CD4-positive, alpha-beta T cell treated with Interleukin-10 for 1 hour (primary cell): ENCODE measurements around the gene RAB17.

Experiments
- DNase-seq: peaks from one replicate; pipeline ENCODE4 v3.0.0-alpha.2; 2020

The RAB17 gene

DNA sequence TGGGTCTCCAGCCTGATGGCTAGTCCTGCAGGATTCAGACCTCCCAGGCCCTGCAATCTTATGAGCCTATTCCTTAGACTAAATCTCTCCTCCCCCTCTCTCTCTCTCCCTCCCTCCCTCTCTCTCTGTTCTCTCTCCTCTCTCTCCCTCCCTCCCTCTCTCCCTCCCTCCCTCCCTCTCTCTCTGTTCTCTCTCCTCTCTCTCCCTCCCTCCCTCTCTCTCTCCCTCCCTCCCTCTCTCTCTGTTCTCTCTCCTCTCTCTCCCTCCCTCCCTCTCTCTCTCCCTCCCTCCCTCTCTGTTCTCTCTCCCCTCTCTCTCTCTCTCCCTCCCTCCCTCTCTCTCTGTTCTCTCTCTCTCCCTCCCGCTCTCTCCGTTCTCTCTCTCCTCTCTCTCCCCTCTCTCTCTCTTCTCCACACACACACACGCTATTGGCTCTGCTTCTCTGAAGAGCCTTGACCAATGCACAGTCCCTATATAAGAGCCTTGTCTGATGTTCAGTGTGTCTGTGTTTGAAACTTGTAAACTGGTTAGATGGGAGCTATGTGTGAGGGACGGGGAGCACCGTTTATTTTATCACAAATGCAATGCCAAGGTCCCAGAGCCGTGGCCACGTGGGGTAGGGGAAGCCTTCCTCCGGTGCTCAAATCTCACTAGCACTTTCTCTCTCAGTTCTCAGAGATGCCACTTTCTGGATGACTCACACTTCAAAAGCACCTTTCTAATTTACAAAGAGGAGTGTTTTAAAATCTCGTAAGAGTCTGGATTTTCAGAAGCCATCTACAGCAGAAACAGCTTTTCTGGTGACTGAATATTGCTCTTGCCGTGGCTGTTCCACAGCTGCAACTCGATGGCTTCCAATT is 33.5 kb downstream of the RAB17 start:
- DNase-seq = peak; percentile 1

DNA sequence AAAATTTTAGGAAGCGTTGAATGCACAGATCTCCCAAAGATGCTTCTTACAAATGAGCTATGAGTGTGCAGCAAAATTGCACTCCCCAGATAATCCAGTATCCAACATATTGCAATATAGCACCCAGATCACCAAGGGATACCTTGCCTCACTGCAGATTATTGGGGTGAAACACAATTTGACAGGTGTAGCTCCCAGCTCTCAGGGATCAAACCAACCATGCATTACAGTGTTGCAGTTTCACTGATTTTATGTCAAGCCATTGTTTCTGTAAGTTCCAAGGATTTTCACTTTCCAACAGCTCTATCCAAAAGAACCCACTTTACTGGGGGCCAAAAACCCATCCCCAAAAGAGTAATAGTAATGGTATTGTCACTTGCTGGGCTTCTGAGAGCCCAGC is 35.0 kb downstream of the RAB17 start:
- DNase-seq = no peak

DNA sequence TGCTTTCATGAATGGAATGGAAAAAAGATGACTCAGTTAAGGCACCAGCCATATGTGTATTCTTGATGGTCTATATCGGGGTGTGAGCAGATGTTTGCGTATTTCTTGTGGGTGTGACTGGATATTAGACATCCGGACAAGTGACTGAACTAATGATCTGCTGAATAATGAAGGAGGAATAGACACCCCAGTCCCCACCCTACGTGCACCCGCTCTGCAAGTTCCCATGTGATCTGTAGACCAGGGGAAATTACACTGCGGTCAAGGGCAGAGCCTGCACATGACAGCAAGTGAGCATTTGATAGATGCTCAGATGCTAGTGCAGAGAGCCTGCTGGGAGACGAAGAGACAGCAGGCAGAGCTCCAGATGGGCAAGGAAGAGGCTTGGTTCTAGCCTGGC is 36.6 kb downstream of the RAB17 start:
- no peak for DNase-seq

DNA sequence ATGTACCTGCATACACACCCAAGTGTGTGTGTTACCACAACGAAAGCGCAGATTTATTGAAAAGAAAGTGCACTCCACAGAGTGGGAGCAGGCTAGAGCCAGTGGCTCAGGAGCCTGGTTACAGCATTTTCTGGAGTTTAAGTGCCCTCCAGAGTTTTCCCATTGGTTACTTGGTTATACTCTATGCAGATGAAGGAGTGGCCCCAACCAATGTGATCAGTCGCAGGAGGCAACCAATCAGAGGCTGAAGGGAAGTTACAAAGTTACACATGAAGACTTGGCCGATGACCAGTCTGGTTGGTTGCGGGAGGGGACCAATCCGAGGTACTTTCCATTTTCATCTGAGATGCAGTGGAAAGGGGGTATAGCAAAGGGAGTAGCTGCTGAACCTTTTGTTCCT is 37.6 kb downstream of the RAB17 start:
- DNase-seq = no peak

DNA sequence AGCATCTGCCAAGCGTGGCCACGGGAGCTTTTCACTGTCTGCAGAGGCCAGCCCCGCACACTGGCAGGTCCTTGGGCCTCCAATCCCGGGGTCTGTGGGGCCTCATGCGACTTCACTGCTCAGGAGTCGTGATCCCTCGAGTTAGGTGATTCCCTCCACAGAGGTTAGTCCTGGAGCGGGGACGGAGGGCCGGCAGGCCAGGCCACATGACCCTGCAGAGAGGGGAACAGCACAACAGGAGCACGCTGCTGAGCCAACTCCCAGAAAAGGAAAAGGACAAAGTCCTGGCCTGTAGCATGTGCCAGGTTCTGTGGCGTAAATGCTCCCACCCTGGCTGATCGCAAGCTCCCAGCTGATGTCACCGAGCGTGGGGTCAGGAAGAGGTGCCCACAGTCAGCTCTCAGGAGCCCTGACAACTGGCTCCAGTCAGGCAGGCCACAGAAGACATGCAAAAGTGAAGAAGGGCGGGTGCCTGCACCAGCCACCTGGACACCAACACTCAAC is 39.4 kb downstream of the RAB17 start:
- no peak for DNase-seq

DNA sequence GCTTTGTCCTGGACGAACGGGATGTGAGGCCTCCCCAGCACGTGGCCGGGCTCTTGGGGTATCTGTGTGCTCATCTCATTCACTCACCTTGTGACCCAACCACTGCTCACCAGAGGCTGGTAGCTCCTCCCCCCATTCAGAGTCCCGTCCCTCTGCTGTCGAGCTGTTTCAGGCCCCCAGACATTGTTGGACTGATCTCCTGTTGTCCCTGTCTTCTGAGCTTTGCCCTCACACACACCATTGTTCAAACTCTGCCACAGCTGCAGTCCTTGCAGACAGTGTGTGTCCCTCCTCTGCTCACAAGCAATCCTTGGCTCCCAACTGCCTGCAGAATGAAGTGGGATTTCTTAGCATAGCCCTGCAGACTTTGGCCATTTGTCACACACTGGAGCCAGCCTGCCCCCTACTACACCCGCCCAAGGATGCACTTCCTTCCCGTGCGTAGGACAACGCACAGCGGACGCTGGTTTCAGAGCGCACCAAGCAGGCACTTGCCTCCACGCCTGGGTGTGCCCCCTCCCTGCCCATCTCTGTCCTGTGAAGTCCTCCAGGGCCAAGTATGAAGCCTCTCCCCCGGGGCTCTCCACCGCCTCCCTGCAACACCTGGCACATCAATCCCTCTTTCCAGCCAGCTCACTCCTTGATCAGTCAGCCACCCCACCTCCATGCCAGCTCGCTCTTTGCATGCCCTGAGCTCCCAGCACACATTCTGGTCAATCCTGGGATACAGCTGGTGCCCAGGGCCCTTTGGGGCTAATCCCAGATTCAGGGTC is 40.7 kb downstream of the RAB17 start:
- no peak for DNase-seq

DNA sequence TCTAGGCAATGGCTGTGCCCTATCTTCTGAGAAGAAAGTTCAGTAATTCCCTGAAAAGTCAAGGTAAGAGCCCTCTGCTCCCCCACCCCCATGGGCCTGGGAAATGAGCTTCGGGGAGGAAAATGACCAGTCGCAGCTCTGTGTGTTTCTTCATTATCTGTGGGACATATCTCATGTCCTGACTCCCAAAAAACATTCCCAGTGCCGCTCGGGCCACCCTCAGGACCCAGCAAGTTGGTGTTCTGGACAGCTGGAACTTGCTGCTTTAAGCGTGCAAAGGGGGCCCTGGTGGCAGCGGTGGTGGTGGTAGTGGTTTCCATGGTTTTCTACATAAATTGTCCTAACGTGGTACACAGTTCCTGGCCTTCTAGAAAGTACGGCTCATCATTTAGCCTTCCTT is 41.3 kb downstream of the RAB17 start:
- DNase-seq = no peak

DNA sequence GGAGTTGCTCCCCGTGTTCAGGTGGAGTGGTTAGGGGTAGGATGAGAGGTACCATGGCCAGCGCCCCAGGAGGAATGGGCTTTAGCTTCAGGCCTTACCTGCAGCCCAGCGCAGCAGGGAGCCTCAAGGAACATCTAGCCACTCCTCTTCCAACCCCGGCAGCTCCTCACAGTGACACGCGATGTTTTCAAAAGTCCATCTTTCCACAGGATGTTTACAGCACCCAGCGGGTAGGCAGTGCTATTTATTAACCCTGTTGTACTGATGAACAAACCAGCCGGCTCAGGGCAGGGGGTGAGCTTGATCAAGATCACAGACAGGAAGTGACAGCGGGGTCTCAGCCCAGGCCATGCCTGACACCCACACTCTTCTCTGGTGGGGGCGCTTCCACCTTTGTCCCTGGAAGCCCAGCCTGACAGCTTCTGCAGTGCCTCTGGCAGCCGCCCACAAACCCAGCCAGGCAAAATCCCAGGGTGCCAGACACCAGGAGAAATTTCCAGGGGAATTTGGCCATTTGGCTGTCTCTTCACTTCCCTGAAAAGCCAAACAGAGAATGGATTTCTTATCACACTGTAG is 42.6 kb downstream of the RAB17 start:
- no peak for DNase-seq

DNA sequence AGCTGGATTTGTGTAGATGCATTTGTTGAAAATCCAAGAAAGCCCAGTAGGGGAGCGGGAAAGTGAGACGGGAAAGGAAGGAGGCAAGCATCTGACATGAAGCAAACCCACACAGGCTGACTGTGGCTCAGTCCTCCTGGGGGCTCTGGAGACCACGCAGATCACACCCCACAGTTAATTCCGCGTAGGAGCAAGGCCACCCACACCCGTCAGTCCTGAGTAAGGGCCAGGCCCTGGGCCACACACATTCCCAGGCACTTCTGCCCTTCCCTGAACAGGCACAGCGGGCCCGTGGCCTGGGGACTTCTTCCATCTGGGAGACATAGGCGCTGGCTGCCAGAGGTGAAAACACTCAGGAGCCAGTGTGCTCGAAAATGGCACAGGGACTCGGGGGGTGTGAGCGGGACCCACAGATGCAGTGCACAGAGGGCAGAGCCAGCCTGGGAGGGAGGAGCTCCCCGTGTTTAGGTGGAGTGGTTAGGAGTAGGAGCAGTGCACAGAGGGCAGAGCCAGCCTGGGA is 43.6 kb downstream of the RAB17 start:
- DNase-seq = no peak

DNA sequence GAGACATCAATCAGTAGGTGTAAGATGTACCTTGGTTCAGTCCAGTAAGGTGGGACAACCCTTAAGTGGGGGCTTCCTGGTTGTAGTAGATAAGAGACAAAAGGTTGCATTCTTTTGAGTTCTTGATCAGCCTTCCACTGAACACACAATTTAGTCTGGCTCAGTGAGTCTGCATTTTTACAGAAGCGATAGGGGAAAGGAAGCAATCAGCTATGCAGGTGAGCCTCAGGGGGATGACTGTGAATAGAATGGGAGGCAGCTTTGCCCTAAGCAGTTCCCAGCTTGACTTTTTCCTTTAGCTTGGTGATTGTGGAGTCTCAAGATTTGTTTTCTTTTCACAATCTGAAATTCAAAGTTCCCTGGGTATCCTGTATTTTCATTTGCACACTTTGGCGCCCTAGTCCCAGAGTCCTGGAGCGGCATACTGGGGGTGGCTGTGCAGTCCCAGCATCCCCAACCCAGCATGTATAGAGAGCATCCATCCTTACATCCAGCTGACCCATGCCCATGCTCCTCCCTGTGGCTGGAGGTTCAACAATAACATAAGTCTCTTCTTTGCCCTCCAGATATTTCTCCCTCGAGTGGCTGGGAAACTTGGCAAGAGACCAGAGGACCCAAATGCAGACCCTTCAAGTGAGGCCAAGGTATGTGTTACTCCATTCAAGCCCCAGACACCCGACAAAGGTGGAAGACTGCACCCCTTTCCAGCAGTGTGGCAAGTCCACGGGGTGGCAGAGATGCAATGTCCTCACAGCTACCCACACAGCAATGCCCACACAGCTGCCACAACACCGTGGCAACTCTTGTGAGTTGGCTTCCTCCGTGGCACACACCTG is 44.3 kb downstream of the RAB17 start:
- DNase-seq = no peak

DNA sequence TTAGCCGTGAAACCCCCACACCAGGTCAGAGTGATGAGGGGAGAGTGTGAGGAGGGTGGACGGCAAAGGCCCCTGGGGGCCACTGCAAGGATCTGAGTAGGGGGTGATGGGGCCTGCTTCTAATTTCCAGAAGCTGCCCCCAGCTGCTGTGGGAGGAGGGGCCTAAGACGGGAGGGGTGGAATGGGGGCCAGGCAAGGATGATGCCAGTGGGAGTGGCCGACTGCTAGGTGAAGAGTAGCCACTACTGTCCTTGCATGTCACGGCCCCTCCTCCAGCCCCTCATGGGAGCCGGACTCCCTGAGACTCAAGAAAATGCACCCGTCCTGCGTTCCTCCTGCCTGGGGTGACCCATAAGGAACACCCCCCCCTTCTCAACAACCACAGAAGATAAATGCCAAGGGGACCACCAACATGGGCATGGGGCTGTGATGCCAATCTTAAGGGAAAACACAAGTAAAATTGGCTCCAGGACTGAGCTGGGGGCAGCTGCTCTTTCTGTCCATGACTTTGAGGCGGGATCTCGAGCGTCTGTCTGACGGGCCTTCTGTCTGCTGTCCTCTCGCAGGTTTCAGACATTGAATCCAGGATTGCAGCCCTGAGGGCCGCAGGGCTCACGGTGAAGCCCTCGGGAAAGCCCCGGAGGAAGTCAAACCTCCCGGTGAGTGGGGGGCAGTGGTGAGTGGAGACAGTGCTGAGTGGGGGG is 48.4 kb downstream of the RAB17 start:
- no peak for DNase-seq

DNA sequence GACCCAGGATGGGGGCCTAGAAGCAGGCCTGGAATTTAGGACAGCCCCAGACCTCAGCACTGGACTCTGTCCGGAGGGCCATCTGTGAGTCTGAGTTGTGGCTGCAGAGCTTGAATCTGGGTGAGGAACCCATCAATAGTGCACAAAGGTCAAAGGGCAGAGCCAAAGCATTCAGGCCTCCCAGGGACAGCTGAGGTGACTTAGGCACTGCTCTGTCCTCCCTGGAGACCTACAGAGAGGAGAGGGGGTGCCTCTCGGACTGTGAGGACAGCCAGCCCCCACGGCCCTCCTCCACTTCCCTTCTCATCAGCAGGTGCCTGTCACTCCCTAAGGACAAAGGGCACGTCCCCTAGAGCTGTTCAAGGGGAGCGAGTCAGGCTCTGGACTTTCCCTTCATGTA is 49.3 kb downstream of the RAB17 start:
- DNase-seq = no peak

DNA sequence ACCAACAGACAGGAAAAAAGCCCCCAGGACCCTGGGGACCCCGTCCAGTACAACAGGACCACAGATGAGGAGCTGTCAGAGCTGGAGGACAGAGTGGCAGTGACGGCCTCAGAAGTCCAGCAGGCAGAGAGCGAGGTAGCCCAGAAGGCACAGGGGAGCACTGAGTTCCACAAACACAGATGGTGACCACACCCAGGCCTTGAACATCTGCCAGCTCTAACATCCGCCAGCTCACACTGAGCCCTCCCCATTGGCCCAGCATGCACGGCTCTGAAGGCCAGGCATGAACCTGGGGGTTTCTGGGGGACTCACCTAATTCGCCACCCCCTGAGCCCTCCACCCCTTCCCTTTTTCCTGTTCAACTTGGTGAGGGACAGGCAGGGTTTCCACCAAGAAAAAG is 49.7 kb downstream of the RAB17 start:
- DNase-seq = no peak

DNA sequence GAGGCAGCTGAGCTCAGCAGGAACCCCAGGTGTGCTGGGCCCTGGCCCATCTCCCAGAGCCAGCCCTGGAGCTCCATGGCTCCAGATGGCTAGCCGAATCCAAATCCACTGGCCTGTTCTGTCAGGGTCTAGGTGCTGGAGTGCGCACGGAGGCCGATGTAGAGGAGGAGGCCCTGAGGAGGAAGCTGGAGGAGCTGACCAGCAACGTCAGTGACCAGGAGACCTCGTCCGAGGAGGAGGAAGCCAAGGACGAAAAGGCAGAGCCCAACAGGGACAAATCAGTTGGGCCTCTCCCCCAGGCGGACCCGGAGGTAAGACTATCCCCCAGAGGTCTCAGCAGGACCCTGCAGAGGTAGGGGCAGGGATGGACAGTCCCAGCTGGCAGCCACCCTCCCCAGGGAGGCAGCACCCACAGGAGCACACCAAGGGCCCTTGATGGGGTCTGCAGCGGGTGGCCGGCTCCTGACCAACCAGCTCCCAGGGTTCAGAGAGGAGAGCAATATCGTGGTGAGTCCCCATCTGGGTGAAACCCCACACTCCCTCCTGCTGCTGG is 50.2 kb downstream of the RAB17 start:
- no peak for DNase-seq

DNA sequence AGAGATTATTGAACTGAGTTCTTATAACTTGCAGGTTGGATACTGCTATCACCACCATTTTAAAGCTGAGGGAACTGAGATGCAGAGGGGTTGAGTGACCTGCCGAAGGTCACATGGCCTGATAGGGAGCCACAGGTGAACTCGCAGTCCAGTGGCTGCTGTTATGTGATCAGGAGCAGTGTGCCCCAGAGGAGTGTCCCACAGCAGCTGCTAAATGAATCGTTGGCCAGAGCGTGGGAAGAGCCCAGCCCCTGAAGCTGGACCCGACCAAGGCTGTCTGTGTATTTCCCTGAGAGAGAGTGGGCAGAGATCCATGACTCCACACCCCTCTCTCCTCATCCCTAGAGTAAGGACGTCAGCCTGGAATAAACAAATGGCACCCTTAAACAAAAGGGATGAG is 50.9 kb downstream of the RAB17 start:
- no peak for DNase-seq

DNA sequence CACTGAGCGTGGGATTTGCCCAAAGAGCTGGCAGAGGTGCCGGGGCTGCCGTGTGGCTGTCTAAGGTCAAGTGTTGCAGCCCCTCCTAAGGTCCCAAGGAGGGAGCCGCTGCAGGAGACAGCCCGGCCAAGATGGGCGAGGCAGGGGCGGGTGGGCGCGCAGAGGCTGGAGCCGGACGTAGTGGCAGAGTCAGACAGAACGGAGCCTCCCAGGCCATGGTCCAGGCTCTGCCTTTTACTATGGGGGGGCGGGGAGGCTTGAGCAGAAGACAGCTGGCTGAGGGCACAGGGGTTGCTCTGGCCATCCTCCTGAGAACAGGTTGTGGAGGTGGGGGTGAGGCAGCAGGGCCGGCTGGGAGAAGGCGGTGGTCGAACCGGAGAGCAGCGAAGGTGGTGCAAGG is 51.6 kb downstream of the RAB17 start:
- DNase-seq = no peak

DNA sequence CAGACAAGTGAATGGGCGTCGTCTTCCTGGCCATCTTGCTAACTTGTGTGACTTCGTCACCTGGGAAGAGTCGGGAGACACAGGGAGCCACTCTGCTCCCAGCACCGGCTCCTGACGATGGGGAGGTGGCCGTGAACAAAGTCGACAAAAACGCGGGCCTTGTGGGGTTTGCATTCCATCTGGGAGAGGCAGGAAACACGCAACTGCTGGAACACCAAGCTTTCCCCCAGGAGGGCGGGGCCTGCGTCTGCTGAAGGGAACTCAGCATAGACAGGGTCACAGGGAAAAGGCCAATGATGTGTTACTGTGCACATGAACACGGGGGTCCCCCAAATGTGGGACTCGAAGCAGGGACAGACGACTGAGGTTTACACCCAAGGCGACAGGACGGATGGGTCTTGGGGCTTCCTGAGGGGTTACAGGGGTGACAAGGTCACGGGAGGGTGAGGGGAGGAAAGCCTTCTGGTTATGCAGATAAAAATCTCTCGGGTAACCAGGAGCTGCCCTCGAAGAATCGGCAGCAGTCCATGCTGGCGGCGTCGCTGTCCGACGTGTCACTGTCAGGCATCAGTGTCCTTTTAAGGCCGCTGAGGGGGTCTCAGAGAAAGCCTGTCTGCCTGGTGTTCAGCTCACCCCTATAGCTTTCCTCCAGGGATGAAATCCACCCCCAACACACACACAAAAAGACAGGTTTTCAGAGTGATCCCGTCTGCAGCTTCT is 52.4 kb downstream of the RAB17 start:
- no peak for DNase-seq

DNA sequence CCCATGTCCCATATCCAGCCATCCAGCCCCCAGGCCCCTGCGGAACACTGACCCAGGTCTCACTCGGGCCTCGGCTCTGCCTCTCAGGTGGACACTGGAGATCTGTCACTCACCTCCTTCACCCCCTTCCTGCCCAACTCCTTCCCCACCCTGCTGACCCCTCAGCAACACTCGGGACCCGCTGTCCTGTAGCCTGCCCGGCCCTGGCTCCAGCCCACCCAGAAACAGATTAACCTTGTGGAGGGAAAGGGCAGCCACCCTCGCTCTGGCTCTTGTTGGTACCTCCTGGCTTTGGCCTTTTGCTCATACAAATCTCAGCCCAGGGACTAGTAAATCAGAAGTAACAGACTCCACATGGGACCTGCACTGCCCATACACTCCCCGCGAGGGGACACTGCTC is 53.9 kb downstream of the RAB17 start:
- DNase-seq = no peak

DNA sequence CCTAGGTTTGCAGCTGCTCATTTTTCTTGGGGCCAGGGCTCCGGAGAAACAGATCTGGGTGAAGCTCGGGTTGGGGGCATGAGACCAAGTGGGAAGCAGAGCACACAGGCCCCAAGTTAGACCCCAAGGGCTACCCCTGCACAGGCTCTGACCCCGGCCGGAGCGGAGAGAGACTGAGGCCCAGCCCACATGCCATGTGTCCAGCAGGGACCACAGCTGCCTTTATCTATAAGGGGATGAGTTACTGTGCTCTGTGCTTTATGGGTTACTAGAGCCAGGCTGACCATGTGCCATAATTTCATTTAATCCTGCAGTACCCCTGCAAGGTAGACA is 54.5 kb downstream of the RAB17 start:
- DNase-seq = no peak

DNA sequence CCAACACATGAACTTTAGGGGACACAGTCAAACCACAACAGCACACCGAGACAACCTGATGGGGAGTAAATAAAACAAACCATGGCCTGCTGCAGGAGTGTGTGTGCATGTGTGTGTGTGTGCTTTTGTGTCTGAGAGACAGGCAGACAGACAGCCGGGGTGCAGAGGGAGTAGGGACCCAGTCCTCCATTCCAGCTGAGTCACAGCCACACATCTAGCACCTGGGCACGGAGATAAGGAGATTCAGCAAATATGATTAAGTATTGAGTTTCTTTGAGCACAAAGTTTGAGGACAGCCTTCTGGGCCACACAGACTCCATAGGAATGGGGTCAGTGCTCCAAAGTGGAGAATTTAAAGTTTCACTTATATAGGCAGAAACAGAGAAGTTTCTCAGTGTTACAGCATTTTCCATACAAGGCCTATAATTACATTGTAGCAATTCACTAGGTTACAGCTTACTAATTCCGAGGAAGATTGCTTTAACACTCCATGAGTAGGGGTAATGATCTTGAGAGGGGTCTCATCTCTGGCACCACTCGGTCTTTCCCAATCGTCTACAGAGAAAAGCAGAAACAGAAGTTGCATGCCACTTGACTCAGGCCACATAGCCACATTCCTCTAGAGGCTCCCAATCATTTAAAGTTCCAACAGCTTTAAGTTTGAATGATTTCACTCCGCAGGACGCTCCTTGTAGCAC is 55.0 kb downstream of the RAB17 start:
- DNase-seq = no peak

DNA sequence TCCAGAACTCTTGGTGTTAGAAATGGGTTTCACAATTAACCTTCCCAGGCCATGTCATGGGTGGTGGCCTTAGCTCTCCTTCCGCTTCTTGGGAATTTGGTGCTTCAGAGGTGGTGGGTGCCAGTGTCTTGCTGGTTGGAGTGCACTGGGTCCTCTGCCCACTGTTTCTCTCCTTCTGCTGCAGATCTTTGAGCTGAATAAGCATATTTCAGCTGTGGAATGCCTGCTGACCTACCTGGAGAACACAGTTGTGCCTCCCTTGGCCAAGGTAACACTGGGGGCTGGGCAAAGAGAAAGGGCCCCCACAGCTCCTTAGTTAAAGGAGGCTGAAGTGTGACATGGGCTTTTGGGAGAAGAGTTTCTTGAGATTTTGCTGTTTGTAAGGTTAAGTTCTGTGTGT is 56.2 kb downstream of the RAB17 start:
- no peak for DNase-seq
